Measurements from ENCODE around the gene OXGR1.
"Not testable (repeated sequence)": the region's sequence is repeated elsewhere in the genome, so short reads cannot be mapped to it uniquely, and the experiment has no call there.

OXGR1 gene

DNA sequence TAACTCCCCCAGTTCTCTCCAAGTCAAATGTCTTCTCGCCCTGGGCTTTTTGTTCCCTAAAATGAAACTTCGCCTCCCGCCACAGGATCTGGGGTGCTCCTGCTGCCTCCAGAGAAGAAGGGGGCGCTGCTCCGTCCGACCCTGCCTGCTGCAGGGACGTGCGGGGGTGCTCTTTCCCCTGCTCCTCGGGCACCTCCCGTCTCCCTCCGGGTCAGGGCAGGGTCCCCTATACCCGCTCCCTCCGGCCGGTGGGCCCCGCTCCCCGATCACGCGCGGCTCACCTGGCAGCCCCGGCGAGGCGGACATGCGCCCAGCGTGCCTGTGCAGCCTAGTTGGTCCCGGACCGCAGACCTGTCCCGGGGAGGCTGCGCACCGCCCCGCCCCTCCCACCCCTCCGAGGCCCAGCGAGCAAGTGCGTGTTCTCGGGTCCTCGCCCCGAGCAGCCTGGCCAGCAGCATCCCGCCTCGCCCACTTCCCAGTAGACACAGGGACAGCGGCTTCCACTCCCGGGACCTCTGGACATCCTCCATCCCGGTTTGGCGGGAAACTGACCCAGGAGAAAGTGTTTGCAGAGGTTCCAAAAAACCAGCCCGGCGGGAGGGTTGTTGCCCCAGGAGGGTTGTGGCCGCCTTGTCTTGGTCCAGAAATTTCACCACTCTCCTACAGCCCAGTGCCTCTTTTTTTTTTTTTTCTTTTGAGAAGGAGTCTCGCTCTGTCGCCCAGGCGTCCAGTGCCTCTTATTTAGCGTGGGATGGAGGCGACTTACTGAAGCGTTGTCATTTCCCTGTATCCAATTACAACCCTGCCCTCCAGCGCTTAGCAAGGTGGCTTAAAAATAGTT lies at the start of gene OXGR1:
Gene OXGR1 (minus strand): TSS at position 460 of the 841 bp plus-strand sequence. CDS start 6,717 bp downstream, outside the sequence.
- no peak for DNase-seq

DNA sequence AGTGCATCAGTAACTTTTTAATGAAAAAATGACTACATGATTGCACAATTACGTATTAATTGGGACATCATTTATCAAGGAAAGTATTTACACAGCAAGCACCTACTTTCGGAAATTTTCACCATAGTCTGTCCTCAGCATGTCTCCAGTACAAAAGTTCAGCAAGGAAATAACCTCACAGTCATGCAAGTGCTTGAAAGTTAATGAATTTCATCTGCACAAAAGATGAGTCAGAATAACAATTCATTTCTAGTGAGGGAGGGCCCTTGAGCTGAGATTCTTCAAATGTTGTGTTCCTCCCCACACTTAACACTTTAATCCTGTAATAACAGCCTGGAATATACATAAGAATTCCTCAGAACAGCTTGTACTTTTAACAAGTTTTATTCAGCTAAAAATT lies 49.0 kb upstream of the OXGR1 start:
- DNase-seq, result no peak

DNA sequence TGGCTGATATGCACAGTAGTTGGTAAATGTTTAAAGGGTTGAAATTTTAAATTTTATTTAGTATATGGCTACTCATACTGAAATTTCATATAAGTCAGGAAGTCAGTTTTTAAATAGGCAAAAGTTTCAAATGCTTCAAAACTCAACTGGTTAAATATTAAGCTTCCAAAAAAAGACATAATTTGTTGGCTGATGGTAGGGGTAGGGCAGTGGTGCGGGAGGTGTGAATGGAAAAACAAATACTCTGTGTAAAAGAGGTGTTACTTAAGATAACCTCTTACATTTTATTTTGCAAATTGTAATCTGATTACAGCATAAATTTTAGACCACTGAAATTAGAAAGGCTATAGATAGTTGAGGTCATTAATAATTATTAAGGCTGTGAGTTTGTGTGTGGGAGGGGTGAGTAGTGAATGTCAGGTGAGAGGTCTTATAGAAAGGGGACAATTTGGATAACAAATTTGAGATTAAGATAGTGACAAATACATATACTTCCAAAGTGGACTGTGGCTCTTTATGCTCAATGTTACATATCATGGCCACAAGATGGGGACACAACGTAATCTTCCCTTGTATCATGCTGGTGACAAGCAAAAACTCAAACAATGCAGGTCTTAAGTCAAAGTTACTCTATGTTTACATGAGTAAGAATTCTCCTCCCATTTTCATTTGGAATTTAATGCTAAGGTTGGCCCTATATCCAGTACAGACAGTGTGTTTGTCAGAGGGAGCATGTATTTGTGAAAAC lies 36.6 kb upstream of the OXGR1 start:
- no peak for DNase-seq

DNA sequence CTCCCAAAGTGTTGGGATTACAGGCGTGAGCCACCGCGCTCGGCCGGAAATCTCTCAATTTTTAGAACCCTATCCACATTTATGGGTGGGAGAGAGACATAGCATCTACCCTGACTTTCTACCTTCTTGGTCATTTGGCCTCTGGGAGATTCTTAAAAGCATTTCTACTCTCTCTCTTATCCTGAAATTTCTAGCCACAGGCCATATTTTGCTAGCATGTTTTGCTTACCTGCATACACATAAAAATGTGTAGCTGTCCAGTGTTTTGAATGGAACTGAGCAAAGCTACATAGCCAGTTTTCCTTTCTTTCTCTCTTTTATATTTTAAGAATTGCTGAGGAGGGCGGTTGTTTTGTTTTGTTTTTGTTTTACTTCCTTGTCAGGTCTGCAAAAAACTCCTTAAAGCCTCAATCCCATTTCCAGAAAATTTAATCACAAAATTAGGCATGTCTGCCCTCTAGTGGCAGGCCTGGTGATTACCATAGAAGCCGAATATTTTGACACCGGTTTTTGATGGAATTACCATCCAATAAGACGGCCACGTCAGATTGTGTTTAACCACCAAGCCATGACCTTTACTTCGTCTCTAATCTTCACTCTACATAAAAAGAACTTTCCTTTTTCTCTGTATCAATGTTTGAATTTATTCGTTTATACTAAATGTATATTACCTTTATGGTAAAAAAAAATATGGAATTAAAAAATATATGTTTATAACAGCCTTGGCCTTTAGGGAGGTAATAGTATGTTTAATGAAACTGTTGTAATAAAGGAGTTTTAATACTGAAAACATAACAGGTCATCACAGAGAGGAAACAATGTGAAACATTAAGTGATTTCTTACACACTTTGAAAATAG lies 34.4 kb upstream of the OXGR1 start:
- DNase-seq, result peak; percentile 66

DNA sequence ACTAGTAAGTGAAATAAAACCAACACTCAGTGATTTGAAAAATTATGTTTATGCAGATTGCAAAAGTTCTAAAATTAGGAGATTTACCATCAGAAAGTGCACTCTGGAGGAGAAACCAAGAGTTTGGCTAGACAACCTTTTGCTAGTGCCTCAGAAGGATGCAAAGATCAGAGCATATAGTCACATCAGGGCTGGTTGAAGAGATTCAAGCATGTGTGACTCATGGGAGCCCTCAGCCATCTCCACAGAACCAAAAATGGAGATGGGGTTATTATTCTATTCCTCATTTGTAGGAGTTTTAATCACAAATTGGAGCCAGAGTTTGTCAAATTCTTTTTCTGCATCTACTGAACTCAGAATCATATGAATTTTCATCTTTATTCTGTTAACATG lies 32.9 kb upstream of the OXGR1 start:
- no peak for DNase-seq

DNA sequence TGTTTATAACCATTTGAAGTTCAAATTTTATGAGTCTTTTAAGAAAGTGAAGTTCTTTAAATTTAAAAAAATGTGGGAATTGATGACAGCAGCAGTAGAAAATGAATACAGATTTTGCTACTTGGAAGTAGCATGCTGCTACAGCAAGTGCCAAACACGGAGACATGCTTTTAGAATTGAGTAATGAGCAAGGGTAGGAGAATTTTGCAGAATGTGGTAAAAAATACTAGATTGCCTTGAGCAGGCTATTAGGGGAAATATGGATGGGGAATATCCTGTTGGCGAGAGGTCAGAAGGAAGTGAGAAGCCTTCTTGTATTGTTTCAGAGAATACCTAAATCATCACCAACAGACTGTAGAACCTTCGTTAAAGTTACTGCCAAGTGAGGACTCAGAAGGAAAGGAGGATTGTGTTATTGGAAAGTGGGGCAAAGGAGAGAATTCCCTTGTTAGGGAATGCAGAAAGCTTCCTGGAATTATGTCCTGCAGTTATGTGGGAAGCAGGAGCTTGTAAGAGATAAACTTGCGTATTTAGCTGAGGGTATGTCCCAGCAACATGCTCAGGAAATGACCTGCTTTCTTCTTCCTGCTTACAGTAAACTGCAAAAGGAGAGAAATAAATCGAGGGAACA lies 32.4 kb upstream of the OXGR1 start:
- no peak for DNase-seq

DNA sequence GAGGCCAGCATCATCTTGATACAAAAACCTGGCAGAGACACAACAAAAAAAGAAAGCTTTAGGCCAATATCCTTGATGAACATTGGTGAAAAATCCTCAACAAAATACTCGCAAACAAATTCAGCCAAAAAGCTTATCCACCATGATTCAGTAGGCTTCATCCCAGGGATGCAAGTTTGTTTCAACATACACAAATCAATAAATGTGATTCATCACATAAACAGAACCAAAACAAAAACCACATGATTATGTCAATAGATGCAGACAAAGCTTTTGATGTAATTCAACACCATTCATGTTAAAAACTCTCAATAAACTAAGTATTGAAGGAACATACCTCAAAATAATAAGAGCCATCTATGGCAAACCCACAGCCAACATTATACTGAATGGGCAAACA lies 29.5 kb upstream of the OXGR1 start:
- not testable (repeated sequence) for DNase-seq

DNA sequence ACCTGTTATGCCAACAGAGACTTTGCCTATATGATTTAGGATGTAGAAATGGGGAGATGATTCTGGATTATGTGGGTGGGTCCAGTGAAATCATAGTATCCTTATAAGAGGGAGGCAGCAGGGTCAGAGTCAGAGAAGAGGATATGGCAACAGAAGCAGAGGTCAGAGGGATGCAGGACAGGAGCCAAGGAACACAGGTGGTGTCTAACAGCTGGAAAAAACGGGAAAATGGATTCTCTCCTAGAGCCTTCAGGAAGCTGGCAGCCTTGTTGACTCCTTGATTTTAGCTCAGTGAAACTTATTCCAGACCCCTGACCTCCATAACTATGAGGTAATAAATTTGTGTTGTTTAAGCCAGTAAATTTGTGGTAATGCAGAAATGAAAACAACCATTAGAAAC lies 28.8 kb upstream of the OXGR1 start:
- no peak for DNase-seq

DNA sequence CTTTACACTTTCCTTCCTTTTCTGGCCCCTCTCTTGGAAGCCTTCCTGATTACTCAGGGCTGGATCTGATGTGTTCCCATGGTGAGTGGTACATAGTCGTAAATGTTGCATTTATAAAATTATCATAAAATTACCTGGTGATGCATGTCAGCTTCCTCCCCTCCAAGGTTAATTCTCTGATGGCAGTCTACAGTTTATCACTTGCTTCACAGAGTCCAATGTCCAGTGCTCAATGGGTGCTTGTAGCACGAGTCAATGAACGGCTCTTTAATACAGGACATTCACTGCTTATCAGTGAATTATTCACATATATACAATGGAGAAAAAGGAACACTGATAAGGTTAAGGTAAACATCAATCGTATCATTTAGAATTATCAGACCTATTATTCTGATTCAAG lies 27.0 kb upstream of the OXGR1 start:
- DNase-seq, result no peak

DNA sequence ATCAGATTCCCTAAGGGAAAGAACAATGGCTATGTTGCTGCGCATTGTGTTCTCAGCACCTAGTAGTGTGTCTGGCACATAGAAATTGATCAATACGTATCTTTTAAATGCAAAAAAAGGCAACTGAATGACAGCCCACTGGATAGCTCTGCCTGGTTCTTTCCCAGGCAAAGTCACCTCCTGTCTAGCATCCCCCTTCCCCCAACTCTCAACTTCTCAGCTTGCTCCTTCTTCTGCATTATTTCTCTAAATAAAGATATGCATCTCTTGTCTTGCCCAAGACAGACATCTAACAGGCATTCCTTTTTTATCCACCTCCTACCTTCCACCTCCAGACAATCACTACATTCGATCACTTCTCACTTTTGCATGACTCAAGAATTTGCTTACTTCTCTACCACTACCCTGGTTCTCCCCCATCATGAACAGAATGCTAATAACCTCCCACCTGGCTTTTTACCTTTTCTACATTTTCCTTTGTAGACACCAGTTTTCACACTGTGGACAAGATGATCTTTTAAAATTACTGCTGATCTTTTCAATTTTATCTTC lies 26.5 kb upstream of the OXGR1 start:
- DNase-seq, result no peak

DNA sequence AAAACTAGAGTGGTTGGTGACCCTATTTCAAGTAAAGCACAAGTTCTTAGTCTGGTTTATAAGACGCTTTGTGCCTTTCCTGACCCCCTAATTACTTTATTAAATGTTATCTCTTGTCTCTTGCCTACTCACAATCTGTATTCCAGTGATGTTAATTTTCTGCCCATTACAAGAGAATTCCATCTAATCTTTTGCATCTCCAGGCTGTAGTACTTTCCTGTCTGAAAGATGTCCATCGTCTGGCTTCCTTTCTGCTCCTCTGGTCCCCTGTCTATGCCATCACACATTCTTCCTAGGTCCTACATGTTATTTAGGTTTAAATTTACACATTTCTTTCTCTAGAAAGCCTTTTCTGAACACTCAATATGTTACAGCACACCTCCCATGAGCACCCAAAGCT lies 25.9 kb upstream of the OXGR1 start:
- no peak for DNase-seq

DNA sequence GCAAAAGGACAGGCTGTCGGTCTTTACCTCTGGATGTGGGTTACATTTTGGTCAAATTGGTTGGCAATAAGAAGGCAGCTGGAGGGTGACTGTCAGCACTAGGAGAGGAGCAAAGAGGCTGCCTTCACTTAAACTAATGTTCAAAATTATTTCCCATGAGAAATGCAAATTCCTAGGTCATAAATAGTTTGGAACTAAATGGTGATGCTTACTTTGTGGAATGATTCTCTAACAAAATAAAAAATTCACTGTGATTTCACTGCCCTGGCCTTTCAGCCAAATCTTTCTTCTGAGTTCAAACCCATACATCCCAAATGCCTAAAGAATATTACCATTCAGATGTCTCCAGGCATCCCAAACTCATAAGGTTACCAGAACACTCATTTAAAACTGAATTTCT lies 25.0 kb upstream of the OXGR1 start:
- DNase-seq, result no peak

DNA sequence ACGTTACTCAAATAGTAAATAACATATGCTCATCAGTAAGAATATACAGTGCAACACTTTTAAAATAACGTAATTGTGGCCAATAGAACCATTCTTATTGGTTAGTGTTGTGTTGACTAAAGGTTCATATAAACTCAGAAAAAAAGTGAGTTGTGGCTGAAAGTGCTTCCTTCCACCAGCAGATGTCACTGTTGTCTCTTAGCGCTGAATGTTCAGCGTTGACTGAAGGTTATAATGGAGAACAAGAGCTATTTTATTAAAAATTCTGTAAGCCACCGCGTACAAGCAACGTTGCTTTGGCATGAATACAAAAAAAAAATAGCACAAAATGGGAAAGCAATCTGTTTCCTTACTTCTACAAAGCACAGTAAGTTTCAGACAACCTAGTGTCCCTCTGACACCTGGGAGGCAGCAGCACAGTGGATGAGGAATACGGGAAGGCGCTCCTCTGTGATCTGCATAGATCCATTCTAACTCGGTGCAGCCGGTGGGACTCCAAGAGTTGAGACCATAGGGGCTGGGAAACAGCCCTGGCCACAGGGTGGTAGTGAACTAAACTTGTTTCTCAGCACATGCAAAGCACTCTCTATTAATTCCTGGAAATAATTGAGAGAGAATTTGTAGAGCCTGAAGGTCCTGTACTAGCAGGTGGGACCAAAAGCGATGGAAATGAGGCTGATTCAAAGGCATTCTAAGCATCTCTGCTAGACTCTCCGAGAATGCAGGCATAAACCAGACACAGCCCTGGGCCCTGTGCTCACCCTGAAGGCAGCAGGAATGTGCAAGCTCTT lies 23.9 kb upstream of the OXGR1 start:
- DNase-seq, result no peak

DNA sequence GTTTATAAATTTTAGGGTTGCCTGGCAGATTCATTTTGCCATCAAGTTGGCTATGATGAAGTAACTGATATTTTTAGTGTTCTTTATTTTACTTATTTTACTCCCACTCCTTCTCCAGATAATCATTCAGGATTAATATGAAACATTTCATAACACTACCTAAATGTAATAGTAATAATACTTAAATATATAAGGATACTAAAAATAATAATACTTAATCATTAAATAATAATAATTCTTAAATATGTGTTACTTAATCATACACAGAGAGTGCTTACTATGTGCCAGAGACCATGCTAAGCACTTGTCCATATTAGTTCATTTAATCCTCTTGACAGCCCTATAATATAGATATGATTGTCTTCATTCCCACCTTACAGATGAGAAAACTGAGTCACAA lies 23.0 kb upstream of the OXGR1 start:
- no peak for DNase-seq

DNA sequence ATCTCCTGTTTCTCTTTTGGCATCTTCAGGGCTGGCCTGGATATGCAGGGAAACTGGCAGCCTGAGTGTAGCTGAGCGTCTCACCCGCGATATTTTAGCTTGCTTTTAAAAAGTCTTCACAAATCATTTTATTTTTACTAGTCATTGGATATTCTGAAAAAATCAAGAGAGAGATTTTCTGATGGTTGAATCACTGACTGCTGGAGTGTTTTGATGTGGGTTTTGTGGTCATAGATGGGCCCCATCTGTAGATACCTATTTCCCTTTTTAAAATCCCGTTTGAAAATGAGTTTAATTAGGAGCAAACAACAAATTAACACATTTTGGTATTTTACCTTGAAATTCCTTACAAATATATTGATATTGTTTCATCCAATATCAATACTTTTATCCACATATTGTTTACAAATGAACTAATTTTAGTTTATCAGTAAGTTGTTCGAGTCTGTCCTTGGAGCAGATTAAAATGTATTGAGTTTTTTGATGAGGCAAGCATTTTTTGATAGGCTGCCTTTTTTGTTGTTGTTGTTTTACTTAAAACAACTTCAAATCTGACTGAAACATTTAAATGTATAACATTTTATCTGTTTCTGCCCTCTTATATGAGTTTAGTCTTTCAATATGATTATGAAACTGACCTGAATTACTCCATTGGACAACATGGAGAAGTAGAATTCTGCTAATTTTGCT lies 21.5 kb upstream of the OXGR1 start:
- no peak for DNase-seq

DNA sequence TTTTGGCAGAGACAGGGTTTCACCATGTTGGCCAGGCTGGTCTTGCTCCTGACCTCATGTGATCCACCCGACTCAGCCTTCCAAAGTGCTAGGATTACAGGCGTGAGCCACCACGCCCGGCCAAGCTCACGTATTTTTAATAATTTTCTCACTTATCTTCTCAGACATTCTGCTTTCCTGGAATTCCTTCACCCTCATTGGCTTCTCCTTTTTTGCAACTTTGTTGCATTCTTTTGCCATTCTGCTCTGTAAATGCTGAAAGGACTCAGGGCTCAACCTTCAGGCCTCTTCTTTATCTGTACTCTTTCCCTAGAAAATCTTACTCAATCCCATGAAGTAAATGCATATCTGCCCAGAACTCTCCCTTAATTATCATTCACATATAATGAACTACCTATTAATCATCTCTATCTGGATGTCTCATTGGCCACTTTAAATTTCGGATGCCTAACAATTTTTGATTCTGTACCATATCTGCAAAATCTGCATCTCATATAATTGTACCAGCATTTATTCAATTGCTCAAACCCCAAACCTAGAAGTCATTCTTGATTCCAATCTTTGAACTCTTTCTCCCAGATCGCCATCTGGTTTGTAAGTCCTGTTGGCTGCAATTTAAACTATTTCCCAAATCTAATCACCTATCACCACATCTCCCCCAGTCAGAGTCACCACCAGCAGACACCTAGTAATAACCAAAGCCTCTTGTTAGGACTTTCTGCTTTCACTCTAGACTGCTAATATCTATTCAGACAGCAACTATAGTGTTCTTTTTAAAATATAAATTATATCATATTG lies 18.2 kb upstream of the OXGR1 start:
- DNase-seq, result no peak

DNA sequence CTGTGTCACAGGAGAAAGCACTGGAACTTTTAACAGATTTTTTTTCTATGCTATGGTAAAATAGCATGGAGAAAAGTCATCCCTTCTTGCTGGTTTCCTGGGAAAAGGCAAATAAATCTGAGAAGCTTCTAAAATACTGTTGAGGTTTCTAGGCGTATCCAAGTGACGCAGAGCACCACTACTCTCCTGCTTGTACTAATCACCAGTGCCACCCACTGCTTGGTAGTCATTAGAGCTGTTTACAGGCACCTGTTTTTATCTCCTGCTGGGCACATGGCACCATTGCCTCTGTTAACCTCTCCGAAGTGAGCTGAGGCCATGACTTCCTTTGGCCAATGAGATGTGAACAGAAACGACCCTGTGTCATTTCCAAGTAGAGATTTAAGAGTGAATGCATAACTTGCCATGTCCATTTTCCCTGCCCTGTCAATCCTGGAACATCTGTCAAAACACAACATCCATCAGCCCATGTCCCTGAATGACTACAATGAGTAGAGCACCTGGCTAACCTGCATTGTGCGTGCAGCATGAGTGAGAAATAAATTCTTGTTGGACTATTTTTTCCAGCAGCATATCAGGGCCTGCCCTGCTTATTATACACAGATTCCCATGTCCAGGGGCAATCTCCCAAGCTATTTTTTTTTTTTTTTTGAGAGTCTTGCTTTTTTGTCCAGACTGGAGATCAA lies 17.3 kb upstream of the OXGR1 start:
- no peak for DNase-seq

DNA sequence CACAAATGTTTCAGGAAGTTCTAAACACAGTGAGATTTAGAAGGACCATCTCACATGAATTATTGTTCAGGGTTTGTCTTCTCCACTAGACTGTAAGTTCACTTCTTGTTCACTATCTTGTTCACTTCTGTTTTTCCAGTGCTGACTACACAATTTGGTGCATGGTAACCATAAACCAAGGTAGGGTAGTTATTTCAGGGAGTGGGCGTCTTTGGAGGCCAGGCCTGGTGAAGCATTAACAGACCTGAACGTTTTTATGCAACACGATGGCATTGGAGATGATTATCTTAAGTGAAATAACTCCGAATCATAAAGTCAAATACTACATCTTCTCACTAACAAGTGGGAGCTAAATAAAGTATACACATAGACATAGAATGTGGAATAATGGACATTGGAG lies 14.4 kb upstream of the OXGR1 start:
- DNase-seq, result no peak

DNA sequence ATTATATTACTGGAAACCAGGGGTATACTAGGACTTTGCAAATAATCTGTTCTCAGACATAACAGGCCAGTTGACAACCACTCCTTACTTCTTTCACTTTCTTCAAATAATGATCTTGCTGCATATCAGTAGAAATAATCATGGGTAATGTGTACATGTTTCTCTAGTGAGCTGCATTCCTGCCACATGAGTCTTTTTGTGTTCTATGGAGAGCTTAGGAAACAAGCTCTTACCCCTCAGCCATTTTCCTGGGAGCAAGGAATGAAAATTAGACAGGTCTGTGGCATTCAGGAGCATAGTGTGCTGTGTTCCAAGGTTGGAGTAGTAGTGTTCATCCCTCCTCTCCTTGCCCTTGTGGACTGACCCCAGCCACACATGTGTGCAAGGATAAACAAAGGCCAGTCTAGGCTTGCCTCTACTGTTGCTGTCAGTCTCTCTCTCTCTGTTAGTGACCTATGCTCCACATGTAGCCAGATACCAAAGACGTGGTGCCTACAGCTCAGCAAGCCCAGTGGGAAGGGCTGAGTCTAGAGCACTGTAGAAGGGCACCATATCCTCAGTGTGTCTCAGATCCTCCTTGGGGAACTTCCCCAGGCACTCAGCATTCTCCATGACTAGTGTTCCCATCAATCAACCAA lies 11.5 kb upstream of the OXGR1 start:
- DNase-seq, result no peak
